AG04450 (cell line): Measurements from ENCODE around the gene IFT20. TPM values are rescaled to one million over a fixed set of nuclear protein-coding genes. Genes with fewer than 3 reads are reported as not detected.

Experiments used
- CTCF ChIA-PET: fragments of 300-600, 350-600 bp; formaldehyde crosslinking; extraction: SDS; loops from one replicate; lab custom pipeline; 2022; ENCODE audit warnings: antibody characterized with exemption, inconsistent platforms; lab: Charles Lee
- POLR2A ChIA-PET: fragments of 350-600 bp; formaldehyde crosslinking; extraction: SDS; loops from one replicate; lab custom pipeline; 2021; ENCODE audit warnings: antibody characterized with exemption, inconsistent platforms; lab: Yijun Ruan, JAX
- DNase-seq: peaks from one replicate; pipeline ENCODE4 v3.0.0-alpha.2; 2011; ENCODE audit warnings: low read depth, low spot score
- H3K27ac ChIP-seq: one replicate; pipeline ENCODE4 v1.5.1; 2012; ENCODE audit warnings: low read depth, low read length, control low read depth
- H3K27me3 ChIP-seq: one replicate; pipeline ENCODE4 v1.6.0; 2012; ENCODE audit warnings: low read length; ENCODE audit not compliant: control insufficient read depth, insufficient read depth
- H3K4me3 ChIP-seq: 2 replicates; pipeline ENCODE4 v1.5.1; 2011; ENCODE audit warnings: mild to moderate bottlenecking, low read depth, low read length, control low read depth
- H3K9me3 ChIP-seq: 2 replicates; pipeline ENCODE4 v1.5.1; 2012; ENCODE audit warnings: low read length; ENCODE audit not compliant: control insufficient read depth, insufficient read depth
- polyA plus RNA-seq: library from polyadenylated mRNA; depleted of rRNA; stranded (reverse); fragments of >200 nt; gene quantifications from 2 replicates; pipeline ENCODE4 v1.2.3, GENCODE V29; 2011
- TF ChIP-seq, protein P1 (sequence below): IDR thresholded peaks from 2 replicates; pipeline ENCODE4 v1.5.1; 2011; ENCODE audit warnings: low read depth, low read length, control low read depth, inconsistent platforms

Gene IFT20
- polyA plus RNA-seq, 1 experiment: 67.1 TPM

DNA sequence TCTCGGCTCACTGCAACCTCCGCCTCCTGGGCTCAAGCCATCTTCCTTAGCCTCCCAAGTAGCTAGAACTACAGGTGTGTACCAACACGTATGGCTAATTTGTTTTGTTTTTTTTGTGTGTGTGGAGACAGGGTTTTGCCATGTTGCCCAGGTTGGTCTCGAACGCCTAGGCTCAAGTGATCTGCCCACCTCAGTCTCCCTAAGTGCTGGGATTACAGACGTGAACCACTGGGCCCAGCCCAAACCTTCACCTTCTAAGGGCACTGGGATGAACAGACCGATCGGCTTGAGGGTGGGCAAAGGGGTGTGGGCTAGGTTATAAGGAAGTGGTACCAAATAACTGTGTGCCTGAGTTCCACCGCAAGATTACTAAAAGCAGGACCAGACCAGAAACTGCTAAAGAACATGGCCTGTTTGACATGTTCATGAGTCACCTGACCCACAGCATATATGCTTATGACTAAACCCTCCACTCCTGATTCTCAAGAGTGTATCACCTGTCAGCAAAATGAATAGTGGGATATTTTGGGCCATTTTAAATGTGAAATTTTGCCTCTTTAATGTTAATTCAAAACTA lies 8.2 kb downstream of the IFT20 start:
- POLR2A ChIA-PET: no interaction called here
- Histone ChIP-seq H3K27me3 (no peaks in the 10 kb centered on the region), H3K27ac (no peak overlapping the region), H3K9me3 (no peaks in the 10 kb centered on the region), H3K4me3 (no peak overlapping the region)
- no peak for DNase-seq
- CTCF ChIA-PET: no interaction called here
- TF ChIP-seq, protein P1, sequence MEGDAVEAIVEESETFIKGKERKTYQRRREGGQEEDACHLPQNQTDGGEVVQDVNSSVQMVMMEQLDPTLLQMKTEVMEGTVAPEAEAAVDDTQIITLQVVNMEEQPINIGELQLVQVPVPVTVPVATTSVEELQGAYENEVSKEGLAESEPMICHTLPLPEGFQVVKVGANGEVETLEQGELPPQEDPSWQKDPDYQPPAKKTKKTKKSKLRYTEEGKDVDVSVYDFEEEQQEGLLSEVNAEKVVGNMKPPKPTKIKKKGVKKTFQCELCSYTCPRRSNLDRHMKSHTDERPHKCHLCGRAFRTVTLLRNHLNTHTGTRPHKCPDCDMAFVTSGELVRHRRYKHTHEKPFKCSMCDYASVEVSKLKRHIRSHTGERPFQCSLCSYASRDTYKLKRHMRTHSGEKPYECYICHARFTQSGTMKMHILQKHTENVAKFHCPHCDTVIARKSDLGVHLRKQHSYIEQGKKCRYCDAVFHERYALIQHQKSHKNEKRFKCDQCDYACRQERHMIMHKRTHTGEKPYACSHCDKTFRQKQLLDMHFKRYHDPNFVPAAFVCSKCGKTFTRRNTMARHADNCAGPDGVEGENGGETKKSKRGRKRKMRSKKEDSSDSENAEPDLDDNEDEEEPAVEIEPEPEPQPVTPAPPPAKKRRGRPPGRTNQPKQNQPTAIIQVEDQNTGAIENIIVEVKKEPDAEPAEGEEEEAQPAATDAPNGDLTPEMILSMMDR: no peak

DNA sequence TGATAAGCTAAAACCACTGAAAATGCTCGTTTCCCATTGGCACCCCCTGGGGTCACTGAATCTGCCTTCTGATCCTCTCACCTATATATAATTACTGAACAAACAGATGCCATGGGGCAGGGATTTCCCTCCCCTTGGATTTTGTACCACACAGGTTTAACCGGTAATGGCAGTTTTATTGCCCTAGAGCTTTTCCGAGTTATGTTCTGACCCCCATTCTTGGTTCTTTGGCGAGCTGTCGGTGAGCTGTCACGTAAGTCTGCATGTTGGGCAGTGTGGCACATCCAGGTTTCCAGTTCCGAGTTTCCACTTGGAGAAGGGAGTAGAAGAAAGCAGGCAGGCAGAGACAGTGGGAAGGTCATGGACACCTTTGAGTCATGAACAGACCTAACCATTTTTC lies 9.2 kb downstream of the IFT20 start:
- ChIA-PET POLR2A (no interaction called here), CTCF (interaction anchor here (0.9 to 1.0 kb wide), 2 partner anchors 157 to 433 kb away, joined by 3 to 6 read pairs; no protein-coding TSS in a partner anchor)
- Histone ChIP-seq H3K27ac (no peak overlapping the region), H3K27me3 (no peaks in the 10 kb centered on the region), H3K4me3 (no peak overlapping the region), H3K9me3 (no peaks in the 10 kb centered on the region)
- TF ChIP-seq, protein P1: no peak
- no peak for DNase-seq

DNA sequence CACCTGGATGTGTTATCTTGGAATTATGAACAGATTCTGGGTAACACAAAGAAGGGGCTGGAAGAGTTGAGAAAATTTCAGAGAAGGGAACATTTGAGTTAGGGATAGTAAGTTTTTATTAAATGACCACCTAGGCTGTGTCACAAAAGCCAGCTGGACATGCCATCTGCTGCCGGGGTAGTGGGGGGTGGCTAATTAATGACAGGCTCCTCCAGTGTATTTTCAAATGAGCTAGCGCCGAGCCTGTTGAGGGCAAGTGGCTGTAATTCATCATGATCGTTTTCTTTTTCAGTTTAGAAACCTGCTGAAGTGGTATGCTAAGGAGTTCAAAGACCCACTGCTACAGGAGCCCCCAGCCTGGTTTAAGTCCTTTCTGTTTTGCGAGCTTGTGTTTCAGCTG lies 10.1 kb downstream of the IFT20 start:
- no peaks in the 10 kb centered on the region for H3K9me3 ChIP-seq
- no peak overlapping the region for H3K4me3 ChIP-seq
- H3K27me3 ChIP-seq: no peaks in the 10 kb centered on the region
- CTCF ChIA-PET: interaction anchor here (1.0 kb wide), 1 partner anchor 432 kb away, joined by 3 read pairs; no protein-coding TSS in a partner anchor
- POLR2A ChIA-PET: no interaction called here
- no peak overlapping the region for H3K27ac ChIP-seq
- TF ChIP-seq, protein P1: no peak
- no peak for DNase-seq

DNA sequence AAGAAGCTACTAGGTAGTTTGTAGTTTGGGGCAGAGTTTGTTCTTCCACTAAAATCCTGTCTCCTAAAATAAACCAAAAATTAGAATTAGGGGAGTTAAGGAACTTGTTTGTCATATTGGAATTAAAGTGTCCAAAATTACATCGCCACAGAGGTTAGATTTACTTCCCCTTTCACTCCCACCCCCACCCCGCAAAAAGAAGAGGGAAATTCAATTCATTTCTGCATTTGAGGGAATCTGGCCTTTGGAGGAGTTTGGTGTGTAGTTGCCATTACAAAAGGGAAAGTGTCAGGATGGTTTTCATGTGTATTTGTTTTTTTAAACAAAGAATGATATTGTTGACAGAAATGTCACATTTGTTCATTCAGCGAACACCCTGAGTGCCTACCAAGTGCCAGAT lies 10.5 kb downstream of the IFT20 start:
- TF ChIP-seq, protein P1: no peak
- Histone ChIP-seq H3K27me3 (no peaks in the 10 kb centered on the region), H3K27ac (no peak overlapping the region), H3K4me3 (no peak overlapping the region), H3K9me3 (no peaks in the 10 kb centered on the region)
- POLR2A ChIA-PET: no interaction called here
- no peak for DNase-seq
- CTCF ChIA-PET: no interaction called here

DNA sequence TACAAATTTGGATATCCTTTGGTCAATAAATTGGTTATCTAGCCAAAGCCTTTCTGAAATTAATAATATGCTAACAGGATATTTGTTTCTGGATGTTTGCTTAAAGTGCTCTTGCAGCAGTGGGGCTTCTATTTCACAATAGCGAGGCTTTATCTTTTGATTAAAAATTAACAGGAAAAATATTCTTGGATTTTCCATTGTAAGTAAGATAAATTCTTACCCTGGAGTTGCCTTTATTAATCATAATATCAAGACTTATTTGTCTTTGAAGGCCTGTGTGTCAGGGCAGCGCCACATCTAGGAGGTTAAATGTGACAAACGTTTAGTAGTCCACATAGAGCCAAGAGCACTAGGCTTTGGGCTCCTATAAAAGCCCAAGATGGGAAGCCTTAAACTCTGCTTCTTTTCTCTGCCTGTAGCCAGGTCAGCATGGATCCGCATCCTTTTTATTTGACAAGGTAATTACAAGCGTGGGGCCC lies 11.0 kb downstream of the IFT20 start:
- ChIA-PET CTCF (interaction anchor here (1.1 kb wide), 1 partner anchor 519 kb away, joined by 3 read pairs; no protein-coding TSS in a partner anchor), POLR2A (no interaction called here)
- Histone ChIP-seq H3K27me3 (no peaks in the 10 kb centered on the region), H3K27ac (no peak overlapping the region), H3K4me3 (no peak overlapping the region), H3K9me3 (no peaks in the 10 kb centered on the region)
- TF ChIP-seq, protein P1: no peak
- no peak for DNase-seq
